Natural killer cell (primary cell): Measurements from ENCODE around the gene APRT. TPM values are rescaled to one million over a fixed set of nuclear protein-coding genes. Genes with fewer than 3 reads are reported as not detected.

Source experiments
- ATAC-seq, 3 donors: fragments of 150-1000 bp in 2 of 3; fragments of 200-7000 bp in 1 of 3; cut with Tn5 transposase; 1 replicate in 1 of 3; 2 replicates in 2 of 3; pipeline ENCODE4 v1.10.0; 2021; ENCODE audit warnings: mild to moderate bottlenecking in 2 of 3, moderate library complexity in 2 of 3
- DNase-seq, 2 donors: peaks; one replicate each; pipeline versions ENCODE4 v3.0.0 to v3.0.0-alpha.2; 2013 to 2021; ENCODE audit warnings: mixed read lengths in 1 of 2
- H3K27ac ChIP-seq: one replicate; pipeline ENCODE4 v1.5.1; 2013; ENCODE audit warnings: mild to moderate bottlenecking, low read length
- H3K27me3 ChIP-seq: one replicate; pipeline ENCODE4 v1.6.1; 2013; ENCODE audit warnings: low read length; ENCODE audit not compliant: control insufficient read depth, insufficient read depth
- H3K36me3 ChIP-seq: one replicate; pipeline ENCODE4 v1.6.1; 2013; ENCODE audit warnings: low read length; ENCODE audit not compliant: control insufficient read depth, insufficient read depth
- H3K4me1 ChIP-seq: one replicate; pipeline ENCODE4 v1.6.1; 2013; ENCODE audit warnings: low read length; ENCODE audit not compliant: control insufficient read depth, insufficient read depth
- H3K4me3 ChIP-seq: one replicate; pipeline ENCODE4 v1.5.1; 2013; ENCODE audit warnings: low read length
- H3K9me3 ChIP-seq: one replicate; pipeline ENCODE4 v1.6.1; 2013; ENCODE audit warnings: low read length; ENCODE audit not compliant: control insufficient read depth, insufficient read depth
- H3K27ac Mint-ChIP-seq, 2 donors: one replicate each; pipeline ENCODE4 v1.8.0; 2022; ENCODE audit warnings: mild to moderate bottlenecking in 2 of 2, mixed read lengths in 2 of 2, moderate library complexity in 1 of 2
- H3K27me3 Mint-ChIP-seq, 2 donors: one replicate each; pipeline ENCODE4 v1.8.0; 2022; ENCODE audit warnings: low read depth in 2 of 2, mixed read lengths in 2 of 2
- H3K36me3 Mint-ChIP-seq: one replicate; pipeline ENCODE4 v1.8.0; 2022; ENCODE audit warnings: mixed read lengths
- H3K4me1 Mint-ChIP-seq, 2 donors: one replicate each; pipeline ENCODE4 v1.8.0; 2022; ENCODE audit warnings: mixed read lengths in 2 of 2
- H3K4me3 Mint-ChIP-seq: one replicate; pipeline ENCODE4 v1.8.0; 2022; ENCODE audit warnings: mild to moderate bottlenecking, moderate library complexity, mixed read lengths
- H3K9me3 Mint-ChIP-seq, 2 donors: one replicate each; pipeline ENCODE4 v1.8.0; 2022; ENCODE audit warnings: mixed read lengths in 2 of 2
- WGBS: methylation state at CpG from one replicate; pipeline ENCODE4 v1.1.7; 2013; ENCODE audit warnings: missing lambda C conversion rate; ENCODE audit not compliant: insufficient coverage; 5-methylcytosine and 5-hydroxymethylcytosine counted together
- intact Hi-C: fragments of 100-400 bp; cut with micrococcal nuclease; formaldehyde crosslinking; loops from one replicate; pipeline ENCODE4 v1.14.2; 2022
- total RNA-seq, 4 donors: library from RNA; stranded (reverse); fragments of 120-200 nt in 1 of 4; gene quantifications; one replicate each; pipeline versions ENCODE4 v1.2.3 to v1.2.4, GENCODE V29; 2013 to 2022
- TF ChIP-seq, protein P1 (sequence below): fragments of 200-600 bp; IDR thresholded peaks from one replicate; pipeline ENCODE4 v1.8.0; 2022; ENCODE audit warnings: antibody characterized with exemption

APRT gene
- total RNA-seq, 3 donors from 2014 or later (not counting 1 experiment from before 2014, with no cell fraction given) = 118 to 123 (median 120) TPM

- intact Hi-C loops = loop anchor here (10.0 kb wide), 1 partner anchor 325 kb away; the partner anchor contains the start of gene ZFPM1
- H3K4me1 Mint-ChIP-seq = peaks cover 53 to 77% of the 10 kb centered on the region in 2 donors
- DNase-seq (no peak), ATAC-seq (no peak)
- 73% methylated on average over 34 of the region's 34 CpGs for WGBS
- H3K4me3 Mint-ChIP-seq = peak overlapping the region; percentile 92
- H3K4me3 ChIP-seq = no peak overlapping the region
- no peaks in the 10 kb centered on the region for H3K9me3 Mint-ChIP-seq
- H3K27ac Mint-ChIP-seq = peak overlapping the region; percentile 82 to 91
- H3K36me3 Mint-ChIP-seq = no peaks in the 10 kb centered on the region
- H3K9me3 ChIP-seq = no peaks in the 10 kb centered on the region
- H3K27me3 ChIP-seq = no peaks in the 10 kb centered on the region
- H3K36me3 ChIP-seq = no peaks in the 10 kb centered on the region
- peaks cover 73% of the 10 kb centered on the region for H3K4me1 ChIP-seq
- TF ChIP-seq, protein P1, sequence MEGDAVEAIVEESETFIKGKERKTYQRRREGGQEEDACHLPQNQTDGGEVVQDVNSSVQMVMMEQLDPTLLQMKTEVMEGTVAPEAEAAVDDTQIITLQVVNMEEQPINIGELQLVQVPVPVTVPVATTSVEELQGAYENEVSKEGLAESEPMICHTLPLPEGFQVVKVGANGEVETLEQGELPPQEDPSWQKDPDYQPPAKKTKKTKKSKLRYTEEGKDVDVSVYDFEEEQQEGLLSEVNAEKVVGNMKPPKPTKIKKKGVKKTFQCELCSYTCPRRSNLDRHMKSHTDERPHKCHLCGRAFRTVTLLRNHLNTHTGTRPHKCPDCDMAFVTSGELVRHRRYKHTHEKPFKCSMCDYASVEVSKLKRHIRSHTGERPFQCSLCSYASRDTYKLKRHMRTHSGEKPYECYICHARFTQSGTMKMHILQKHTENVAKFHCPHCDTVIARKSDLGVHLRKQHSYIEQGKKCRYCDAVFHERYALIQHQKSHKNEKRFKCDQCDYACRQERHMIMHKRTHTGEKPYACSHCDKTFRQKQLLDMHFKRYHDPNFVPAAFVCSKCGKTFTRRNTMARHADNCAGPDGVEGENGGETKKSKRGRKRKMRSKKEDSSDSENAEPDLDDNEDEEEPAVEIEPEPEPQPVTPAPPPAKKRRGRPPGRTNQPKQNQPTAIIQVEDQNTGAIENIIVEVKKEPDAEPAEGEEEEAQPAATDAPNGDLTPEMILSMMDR = no peak
- H3K27me3 Mint-ChIP-seq = no peaks in the 10 kb centered on the region
- H3K27ac ChIP-seq = peak overlapping the region; percentile 78
These were observed 32.2 kb downstream of the APRT start for GRCh38 chr16:88779406-88780141.

GRCh38 chr16:88778541-88779065, 33.1 kb downstream of the APRT start:
- Mint-ChIP-seq H3K9me3 (no peaks in the 10 kb centered on the region), H3K27me3 (no peaks in the 10 kb centered on the region), H3K4me1 (peaks cover 50 to 83% of the 10 kb centered on the region in 2 donors), H3K36me3 (no peaks in the 10 kb centered on the region), H3K4me3 (peak overlapping the region; percentile 58), H3K27ac (peak overlapping the region; percentile 63 to 69)
- intact Hi-C loops = no loop called here
- DNase-seq (no peak), ATAC-seq (no peak)
- 86% methylated on average over 30 of the region's 30 CpGs for WGBS
- H3K27ac ChIP-seq = no peak overlapping the region
- H3K4me1 ChIP-seq = peaks cover 71% of the 10 kb centered on the region
- no peaks in the 10 kb centered on the region for H3K36me3 ChIP-seq
- TF ChIP-seq, protein P1 = no peak
- H3K27me3 ChIP-seq = no peaks in the 10 kb centered on the region
- no peaks in the 10 kb centered on the region for H3K9me3 ChIP-seq
- no peak overlapping the region for H3K4me3 ChIP-seq

DNA sequence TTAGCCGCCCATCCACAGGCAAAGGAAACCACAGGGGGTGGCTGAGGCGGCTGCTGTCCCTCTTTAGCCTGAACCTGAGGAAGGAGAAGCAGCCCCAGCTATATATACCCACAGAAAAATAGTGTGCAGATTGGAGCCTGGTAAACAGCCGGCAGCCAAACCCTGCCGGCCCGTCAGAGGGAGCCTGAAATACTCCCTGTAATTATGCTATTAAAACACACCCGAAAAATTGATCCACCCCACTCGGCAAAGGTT, 33.5 kb downstream of the APRT start:
- H3K27me3 Mint-ChIP-seq = no peaks in the 10 kb centered on the region
- Histone ChIP-seq H3K9me3 (no peaks in the 10 kb centered on the region), H3K4me3 (no peak overlapping the region), H3K27me3 (no peaks in the 10 kb centered on the region), H3K27ac (no peak overlapping the region), H3K36me3 (no peaks in the 10 kb centered on the region), H3K4me1 (peaks cover 69% of the 10 kb centered on the region)
- intact Hi-C loops = no loop called here
- peak overlapping the region; percentile 58 for H3K4me3 Mint-ChIP-seq
- H3K9me3 Mint-ChIP-seq = no peaks in the 10 kb centered on the region
- H3K36me3 Mint-ChIP-seq = no peaks in the 10 kb centered on the region
- H3K4me1 Mint-ChIP-seq = peaks cover 46 to 83% of the 10 kb centered on the region in 2 donors
- DNase-seq (no peak), ATAC-seq (no peak)
- TF ChIP-seq, protein P1 = no peak
- H3K27ac Mint-ChIP-seq = peak overlapping the region; percentile 63 to 69
- 38% methylated on average over 7 of the region's 7 CpGs for WGBS
